GM21390 (cell line): ENCODE results near the gene GOLGA3.
"Not testable (repeated sequence)": the region's sequence is repeated elsewhere in the genome, so short reads cannot be mapped to it uniquely, and the experiment has no call there.

ENCODE experiments used
- ATAC-seq: cut with Tn5 transposase; IDR thresholded peaks from one replicate; pipeline ENCODE4 v1.9.1; 2021; ENCODE audit not compliant: unreplicated experiment

The GOLGA3 gene

DNA sequence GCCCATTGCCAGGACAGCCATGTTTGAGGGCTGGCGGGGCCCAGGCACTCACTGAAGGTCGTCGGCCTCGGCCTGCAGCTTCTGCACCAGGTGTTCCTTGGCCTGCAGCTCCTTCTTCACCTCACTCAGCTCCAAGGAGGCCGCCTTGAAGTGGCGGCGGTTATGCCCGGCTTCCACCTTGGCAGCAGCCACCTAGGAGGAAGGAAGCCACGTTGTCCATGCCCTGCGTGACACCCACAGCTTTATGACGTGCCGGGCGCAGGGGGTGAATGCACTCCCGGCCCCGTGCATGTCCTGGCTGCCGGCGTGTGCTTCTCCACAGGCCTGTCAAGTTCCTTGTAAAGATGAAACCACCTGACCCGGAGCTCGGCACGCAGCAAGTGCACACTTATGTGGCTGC is 51.1 kb downstream of the GOLGA3 start:
- no peak for ATAC-seq

DNA sequence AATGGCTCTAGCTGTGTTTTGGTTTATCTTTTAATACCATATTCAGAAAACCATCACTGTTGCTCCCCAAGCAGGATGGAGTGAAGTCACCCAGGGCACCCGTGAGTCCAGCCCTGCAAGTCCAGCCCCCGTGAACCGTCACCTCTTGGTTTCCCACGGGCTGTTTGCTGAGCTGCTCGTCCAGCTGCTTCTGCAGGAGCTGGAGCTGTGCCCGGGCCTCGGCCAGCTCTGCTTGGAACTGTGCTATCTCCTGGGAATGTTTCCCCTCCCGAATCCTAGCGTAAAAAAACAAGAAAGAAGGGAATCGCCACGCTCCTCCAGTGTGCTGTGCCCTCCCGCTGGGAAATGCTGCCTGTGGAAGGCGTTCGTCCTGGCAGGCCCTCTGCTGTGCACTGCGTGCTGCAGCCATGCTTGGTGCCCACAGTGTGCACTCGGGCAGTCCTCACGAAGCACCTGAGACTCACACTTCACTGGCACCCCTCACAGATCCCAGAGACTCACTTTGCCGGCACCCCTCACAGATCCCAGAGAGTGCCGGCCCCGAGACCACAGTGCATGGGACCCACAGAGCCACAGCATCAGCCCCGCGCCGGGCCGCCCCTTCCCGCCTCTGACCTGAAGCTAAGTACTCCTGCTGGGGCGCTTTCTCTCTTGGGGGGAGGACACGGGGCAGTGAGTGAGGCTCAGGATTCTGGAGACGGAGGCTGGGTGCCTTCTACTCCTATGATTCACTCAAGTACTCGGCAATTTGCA is 51.7 kb downstream of the GOLGA3 start:
- no peak for ATAC-seq

DNA sequence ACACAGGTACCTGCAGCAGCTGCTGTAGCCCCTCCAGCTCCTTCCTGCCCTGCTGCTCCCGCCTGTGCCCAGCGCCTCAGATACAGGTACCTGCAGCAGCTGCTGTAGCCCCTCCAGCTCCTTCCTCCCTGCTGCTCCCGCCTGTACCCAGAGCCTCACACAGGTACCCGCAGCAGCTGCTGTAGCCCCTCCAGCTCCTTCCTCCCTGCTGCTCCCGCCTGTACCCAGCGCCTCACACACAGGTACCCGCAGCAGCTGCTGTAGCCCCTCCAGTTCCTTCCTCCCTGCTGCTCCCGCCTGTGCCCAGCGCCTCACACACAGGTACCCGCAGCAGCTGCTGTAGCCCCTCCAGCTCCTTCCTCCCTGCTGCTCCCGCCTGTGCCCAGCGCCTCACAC is 52.4 kb downstream of the GOLGA3 start:
- ATAC-seq, result not testable (repeated sequence)

DNA sequence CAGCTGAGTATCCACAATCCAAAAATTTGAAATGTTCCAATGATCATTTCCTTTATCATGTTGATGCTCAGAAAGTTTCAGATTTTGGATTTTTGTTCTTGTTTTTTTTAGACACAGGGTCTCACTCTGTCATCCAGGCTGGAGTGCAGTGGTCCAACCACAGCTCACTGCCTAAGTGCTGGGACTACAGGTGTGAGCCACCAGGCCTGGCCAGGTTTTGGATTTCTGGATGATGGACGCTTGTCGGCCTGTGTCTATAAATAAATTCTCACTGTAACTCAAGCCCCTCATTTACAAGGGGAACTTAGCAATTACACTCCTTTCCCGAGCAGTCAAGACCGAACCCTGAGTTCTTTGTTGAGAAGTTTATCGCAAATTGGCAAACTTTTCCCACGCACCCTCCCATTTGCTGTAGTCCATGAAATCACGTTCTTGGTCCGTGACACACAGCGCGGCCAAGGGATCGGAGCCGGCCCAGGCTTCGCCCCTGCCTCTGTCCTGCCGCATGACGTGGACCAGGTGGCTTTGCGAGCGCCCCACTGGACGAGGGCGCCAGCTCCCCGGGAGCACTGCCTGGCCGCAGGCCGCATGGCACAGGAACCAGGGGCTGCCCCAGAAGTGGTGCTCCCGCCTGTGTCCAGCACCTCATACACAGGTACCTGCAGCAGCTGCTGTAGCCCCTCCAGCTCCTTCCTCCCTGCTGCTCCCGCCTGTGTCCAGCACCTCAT is 53.0 kb downstream of the GOLGA3 start:
- no peak for ATAC-seq

DNA sequence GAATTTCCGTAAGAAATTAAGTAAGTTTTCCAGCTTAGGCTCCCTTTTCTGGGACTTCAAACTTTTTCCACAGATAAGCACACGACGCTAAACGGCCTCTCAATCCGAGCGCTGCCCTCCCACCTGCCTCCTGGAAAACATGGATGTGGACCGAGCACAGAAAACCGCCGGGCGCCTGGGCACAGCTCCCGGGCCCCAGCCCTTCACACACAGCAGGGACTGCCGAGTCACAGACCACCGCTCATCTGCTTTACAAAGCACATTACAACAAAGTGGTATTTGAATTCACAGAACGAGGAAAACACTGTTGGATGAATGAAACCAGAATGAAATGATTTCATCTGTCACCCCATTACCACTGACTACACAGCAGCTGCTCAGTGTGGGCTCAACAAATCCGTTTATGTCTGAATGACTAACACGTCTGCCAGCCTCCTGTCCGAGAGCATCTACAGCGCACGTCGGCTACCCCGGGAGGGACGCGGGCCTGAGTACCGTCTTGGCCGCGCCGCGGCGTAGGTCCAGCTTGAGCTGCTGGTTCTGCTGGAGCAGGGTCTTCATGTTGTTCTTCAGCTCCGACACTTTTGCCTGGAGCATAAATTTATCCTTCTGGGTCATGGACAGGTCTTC is 53.9 kb downstream of the GOLGA3 start:
- no peak for ATAC-seq

DNA sequence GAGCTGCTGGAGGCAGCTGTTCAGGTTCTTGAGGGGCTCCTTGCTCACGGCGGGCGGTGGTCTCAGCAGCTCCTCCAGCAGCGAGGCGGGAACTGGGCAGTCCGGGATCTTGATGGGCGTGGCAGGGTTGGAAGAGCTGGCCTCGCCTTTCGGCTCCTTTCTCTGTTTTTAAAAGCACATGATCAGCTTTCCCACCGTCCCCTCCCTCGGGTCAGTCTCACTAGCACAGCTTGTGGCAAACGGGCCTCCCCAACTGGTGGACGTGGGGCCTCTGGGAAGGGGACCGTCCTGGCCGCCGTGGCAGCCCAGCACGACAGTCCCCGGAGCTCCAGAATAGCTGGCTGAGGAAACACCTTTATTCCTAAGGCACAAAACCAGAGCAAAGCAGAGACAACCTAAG is 54.5 kb downstream of the GOLGA3 start:
- no peak for ATAC-seq

DNA sequence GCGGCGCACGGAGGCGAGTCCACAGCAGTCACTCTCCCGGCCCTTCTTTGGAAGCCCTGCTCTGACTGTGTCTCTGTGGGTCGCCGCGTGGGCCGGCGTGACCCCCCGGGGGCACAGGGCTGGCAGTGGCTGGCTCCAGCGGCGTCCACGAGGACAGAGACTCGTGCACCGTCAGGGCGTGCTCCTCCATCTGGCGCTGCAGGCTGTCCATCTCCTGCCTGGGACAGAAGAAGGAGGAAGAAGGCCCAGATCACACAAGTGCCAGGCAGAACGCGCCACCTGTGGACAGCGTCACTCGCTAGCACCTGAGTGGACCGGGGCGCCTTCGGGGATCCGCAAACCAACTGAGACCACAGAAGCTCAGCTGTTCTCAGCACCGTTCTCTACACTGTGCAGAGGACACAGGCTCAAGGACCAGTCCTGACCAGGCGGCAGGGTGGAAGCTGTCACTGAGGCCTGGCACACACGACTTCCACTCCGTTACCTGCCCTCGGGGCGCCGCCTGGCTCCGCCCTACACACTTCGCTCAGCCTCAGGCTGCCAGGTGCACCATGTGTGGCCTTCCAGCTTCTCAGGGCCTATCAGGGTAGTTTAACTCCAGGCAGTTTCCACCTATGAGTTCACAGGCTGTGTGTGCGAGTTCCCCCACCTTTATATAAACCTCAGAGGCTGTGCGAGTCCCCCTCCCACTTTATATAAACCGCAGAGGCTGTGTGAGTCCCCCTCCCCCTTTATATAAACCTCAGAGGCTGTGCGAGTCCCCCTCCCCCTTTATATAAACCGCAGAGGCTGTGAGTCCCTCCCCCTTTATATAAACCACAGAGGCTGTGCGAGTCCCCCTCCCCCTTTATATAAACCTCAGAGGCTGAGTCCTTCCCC is 55.4 kb downstream of the GOLGA3 start:
- no peak for ATAC-seq

DNA sequence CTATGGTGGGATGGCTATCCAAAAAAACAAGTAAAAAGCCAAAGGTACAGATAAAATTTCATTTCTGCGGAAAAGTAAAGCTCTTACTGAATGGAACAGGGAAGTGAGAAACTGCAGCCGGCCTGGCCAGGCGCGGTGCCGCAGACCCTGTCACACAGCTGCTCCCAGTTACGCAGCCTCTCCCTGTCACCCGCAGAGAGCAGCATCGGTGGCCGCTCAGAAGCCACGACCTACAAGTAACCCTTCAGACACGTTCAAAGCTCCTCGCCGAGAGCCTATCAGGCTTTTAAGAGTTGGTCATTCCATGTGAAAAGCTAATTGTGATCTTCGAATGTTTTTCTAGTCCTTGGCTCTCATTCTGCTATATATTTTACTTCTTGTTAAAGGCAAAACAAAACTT is 56.1 kb downstream of the GOLGA3 start:
- ATAC-seq, result peak; percentile 41

DNA sequence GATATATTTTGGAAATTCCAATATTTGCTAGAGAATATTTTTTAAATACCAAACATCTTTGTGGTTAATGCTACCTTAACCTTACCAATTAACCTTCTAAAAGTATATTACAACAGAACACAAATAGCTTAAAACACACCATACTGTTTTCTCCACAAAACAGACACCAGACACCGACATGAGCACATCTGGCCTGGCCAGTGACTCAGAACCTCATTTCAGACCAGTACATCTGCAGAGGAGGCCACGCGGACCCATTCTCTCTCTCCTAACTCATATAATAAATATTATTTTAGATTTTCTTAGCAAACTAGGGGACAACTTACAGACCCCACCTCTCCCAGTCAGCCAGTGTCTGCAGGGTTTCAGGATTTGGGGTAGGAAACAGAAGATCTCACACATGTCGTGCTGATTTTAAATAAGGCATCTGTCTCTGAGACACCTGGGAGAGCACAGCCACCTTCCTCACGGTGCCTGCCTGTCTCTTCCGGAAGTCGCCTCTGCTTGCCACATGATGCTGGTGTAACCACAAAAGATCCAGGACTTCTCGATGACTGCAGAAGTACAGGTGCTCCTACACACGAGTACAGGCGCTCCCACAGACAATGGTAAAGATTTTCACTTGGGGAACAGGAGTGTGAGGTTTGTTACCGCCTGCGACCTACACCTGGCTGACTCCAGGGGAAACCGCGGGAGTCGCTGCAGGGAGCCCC is 57.4 kb downstream of the GOLGA3 start:
- ATAC-seq, result no peak

DNA sequence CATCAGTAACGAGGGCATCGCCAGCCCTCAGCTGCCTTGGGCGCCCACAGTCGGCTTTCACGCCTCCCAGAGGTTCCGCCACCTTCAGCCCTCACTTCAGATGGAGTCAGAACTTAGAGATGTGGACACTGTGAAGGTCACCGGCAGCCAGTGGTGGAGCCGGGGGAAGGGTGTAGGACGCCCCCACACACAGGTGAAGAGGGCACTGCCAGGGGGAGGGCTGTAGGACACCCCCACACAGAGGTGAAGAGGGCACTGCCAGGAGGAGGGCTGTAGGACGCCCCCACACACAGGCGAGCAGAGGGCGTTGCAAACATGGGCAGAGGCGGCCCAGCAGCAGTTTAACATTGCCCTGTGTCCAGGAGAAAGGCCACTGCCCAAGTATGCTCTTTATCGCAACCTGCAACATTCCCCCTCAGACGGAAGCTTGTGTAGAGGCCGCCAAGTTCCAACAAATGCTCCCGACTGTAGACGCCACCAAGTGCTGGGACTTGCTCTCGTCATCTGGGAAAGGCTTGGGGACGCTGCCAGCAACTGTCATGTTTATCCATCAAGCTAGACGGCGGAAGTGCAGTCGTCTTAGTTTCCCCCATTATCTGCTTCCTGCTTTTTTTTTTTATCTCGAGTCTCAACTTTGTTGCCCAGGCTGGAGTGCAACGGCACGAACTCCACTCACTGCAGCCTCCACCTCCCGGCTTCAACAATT is 62.1 kb downstream of the GOLGA3 start:
- no peak for ATAC-seq

DNA sequence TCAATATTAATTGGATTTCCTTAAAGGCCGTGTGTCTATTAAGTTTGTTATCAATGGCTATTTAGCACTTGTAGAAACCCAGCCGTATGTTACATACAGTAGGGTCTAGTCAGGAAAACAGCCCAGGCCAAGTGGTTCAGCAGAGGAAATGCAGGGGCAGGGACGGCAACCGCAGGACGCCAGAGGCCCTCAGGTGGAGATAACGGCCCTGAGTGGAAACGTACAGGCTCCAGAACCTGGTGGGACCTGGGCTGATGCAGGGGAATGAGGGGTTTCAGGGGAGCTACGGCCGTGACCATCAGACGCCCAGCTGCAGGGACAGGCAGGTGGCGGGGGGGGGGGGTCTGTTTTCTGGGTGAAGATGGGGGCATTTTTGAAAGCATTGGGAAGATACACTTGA is 63.3 kb downstream of the GOLGA3 start:
- ATAC-seq, result no peak

DNA sequence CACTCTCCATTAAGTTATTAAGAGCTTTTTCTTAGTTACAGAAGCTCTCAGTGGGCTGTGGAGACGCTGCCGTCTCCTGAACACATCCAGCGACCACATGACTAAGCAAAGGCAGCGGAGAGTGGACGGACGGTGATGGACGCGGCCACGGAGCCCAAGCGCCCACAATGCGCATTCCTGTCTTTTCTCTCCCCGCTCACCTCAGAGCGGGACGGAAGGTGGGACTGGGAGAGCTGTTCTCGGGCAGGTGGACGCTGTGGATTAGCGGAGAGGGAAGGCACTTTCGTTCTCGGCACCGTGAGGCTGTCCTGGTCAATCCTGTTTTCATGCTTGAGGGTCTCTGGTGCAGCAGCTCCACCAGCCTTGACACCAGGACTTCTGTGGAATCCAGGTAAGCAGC is 64.4 kb downstream of the GOLGA3 start:
- no peak for ATAC-seq

DNA sequence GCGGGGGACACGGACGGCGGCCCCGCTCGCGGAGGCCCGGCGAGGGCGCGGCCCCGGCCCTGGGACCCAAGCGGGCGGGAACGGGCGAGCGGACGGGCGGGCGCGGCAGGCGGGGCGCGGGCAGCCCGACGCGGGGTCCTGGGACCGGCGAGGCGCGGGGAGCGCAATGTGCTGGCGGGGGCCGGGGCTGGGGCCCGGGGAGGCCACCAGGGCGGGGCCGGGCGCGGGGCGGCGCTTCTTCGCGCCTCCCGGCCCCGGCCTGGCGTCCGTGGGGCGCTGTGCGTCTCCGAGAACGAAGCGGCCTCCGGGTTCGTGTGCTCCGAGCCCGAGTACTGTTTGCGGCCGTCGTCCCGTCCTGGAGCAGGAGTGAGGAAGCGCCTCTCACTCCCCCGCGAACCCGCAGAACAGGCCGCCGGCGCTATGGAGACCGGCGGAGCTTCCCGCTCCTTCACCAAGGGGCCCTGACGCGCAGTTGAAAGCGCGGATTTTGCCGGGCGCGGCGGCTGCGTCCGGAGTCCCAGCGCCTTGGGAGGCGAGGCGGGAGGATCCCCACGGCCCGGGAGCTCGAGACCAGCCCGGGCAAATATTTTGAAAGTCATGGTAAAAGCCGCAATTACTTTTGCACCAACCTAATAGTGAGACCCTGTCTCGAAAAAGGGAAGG is 66.6 kb downstream of the GOLGA3 start:
- ATAC-seq, result peak; percentile 79

DNA sequence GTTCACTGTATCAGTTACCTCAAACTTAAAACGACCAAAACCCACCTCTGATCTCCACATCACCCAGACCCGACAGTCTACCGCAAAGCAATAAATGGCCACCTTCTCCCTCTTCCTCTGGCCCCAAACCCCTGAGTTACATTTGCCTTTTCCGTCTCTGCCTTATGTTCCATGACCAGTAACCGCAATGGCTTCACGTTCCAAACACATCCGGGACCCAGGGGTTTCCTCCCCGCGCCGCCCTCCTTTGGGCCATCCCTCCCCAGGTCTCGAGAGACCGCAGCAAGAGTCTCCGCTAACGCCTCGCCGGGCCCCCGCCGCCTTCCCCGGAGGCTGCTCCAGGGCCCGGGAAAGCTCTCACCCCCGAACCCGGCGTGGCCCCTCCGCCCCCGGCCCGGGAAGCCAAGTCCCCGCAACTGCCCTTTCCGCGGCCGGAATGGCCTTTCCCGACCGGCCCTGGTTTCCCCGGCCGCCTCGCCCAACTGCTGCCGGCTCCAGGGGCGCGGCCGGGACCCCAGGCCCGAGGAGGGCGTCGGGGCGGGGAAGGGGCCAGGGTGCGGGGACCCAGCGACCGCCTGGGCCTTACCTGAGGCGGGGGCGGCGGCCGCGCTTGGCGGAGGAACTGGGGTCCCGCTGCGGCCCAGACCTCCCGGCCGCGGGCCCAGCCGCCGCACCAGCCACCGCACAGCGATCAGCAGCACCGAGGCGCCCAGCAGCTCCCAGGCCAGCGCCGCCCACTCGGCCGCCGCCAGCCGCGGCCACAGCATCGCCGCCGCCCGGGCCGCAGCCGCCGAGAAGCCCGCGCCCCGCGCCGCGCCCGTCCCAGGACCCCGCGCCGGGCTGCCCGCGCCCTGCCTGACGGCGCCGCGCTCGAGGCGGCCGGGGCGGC is 67.4 kb downstream of the GOLGA3 start, which contains the start of gene ANKLE2:
ANKLE2 (minus strand) TSS at position 801 of the 889 bp plus-strand sequence; CDS start at position 767, 34 bp downstream.
- peak; percentile 36 for ATAC-seq

DNA sequence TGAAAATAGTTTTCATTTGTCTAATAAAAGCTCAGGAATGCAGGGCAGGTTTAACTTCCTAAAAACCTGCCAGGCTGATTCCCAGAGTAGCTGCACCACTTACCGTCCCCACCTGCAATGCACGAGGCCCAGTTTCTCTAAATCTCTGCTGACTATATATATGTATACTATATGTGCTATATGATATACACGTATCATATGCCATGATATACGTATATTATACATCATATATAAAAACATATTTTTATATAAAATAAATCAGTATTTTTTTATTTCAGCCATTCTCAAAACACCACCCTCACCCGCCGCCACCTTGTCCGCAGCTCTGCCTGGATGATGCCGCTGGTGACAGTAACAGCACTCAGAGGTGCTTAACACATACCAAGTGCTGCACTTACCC is 69.3 kb downstream of the GOLGA3 start:
- no peak for ATAC-seq

DNA sequence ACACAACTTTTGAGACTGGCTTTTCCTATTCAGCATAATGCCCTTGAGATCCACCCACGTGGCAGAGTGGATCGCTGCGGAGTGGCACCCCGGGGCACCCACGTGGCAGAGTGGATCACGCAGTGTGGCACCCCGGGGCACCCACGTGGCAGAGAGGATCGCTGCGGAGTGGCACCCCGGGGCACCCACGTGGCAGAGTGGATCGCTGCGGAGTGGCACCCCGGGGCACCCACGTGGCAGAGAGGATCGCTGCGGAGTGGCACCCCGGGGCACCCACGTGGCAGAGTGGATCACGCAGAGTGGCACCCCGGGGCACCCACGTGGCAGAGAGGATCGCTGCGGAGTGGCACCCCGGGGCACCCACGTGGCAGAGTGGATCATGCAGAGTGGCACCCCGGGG is 69.8 kb downstream of the GOLGA3 start:
- not testable (repeated sequence) for ATAC-seq

DNA sequence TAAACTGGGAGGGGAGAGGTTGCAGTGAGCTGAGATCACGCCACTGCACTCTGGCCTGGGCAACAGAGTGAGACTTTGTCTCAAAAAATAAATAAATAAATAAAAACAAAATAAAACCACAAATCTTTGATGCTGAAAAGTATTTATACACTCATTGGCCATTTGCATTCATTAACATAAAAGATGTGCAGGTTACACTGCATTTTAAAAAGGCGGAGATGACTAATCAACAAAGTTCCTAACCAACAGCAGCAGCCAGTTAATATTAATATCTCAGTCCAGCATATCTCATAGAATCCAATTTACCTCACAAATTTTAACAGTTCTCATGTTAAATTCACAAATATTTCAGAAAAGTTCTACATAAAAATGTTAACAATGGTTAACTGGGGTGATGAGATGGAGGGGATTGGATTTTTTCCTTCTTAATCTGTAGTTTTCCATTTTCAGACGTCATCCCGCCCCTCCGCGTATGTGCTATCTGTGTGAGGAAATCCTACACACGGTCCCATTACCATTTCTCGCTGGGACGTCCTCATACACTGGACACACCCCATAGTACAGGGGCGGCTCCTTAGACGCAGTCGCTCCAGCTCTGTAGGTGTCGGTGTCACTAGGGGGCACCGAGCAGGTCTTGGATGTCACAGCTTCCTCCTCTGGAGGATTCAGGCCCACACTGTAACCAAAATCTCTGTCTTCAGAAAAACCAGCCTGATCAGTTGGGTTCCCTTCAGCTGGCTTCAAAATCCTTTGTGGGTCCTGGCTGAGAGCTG is 74.3 kb downstream of the GOLGA3 start:
- no peak for ATAC-seq
